ENCODE measurements around the gene ATP2C2. TPM values are rescaled to one million over a fixed set of nuclear protein-coding genes. Genes with fewer than 3 reads are reported as not detected.

ATP2C2 gene
- total and polyA plus RNA-seq, 8 donors: 11.2 to 52.8 (median 22.2) TPM

DNA sequence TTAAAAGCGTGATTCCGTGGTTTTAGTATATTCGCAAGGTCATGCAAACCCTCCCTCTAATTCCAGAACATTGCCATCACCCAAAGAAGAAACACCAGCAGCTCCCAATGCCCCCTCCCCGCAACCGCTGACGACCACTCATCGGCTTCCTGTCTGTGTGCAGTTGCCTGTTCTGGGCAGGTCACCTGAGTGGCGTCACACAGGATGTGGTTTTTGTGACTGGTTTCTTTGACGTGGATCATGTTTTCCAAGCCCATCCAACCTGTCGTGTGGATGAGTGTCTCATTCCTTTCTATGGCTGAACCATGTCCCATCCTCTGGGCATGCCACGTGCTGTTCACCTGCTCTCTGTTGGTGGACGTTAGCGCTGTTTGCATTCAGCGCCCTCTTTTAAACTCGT lies 8.2 kb upstream of the ATP2C2 start:
- TF ChIP-seq, protein P1, sequence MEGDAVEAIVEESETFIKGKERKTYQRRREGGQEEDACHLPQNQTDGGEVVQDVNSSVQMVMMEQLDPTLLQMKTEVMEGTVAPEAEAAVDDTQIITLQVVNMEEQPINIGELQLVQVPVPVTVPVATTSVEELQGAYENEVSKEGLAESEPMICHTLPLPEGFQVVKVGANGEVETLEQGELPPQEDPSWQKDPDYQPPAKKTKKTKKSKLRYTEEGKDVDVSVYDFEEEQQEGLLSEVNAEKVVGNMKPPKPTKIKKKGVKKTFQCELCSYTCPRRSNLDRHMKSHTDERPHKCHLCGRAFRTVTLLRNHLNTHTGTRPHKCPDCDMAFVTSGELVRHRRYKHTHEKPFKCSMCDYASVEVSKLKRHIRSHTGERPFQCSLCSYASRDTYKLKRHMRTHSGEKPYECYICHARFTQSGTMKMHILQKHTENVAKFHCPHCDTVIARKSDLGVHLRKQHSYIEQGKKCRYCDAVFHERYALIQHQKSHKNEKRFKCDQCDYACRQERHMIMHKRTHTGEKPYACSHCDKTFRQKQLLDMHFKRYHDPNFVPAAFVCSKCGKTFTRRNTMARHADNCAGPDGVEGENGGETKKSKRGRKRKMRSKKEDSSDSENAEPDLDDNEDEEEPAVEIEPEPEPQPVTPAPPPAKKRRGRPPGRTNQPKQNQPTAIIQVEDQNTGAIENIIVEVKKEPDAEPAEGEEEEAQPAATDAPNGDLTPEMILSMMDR (IDR thresholded peaks at IDR 0.05): no peak
- H3K27ac ChIP-seq: no peak overlapping the region
- intact Hi-C loops (cut with DNase I): no loop called here
- ATAC-seq (no peak), DNase-seq (no peak)
- H3K36me3 ChIP-seq: no peaks in the 10 kb centered on the region
- H3K4me1 ChIP-seq: peaks cover 3 to 16% of the 10 kb centered on the region in 2 donors
- no peak overlapping the region for H3K4me3 ChIP-seq
- no peaks in the 10 kb centered on the region for H3K9me3 ChIP-seq
- no peaks in the 10 kb centered on the region for H3K27me3 ChIP-seq

DNA sequence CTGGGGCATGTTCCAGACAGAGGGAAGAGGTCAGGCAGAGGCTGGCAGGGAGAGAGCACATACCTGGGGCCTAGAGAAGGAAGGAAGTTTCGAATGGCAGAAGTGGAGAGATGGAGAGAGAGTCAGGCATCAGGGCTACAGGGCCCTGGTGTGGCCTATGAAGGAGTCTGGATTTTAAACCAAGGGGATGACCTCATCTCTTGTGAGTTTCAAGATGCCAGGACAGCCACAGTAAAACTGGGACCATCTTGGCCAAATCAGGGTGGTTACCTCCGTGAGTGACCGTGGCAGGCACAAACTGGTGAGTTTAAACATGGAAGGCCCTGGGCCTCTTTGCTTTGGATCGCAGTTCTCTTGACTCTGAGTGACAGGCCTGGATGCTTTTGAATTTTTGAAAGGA lies 7.6 kb upstream of the ATP2C2 start:
- no peak for ATAC-seq
- Histone ChIP-seq H3K4me1 (peaks cover 3 to 16% of the 10 kb centered on the region in 2 donors), H3K4me3 (no peak overlapping the region), H3K27ac (no peak overlapping the region), H3K36me3 (no peaks in the 10 kb centered on the region), H3K27me3 (no peaks in the 10 kb centered on the region), H3K9me3 (no peaks in the 10 kb centered on the region)
- DNase-seq: no peak
- intact Hi-C loops (cut with DNase I): no loop called here
- TF ChIP-seq, protein P1 (IDR thresholded peaks at IDR 0.05): no peak

DNA sequence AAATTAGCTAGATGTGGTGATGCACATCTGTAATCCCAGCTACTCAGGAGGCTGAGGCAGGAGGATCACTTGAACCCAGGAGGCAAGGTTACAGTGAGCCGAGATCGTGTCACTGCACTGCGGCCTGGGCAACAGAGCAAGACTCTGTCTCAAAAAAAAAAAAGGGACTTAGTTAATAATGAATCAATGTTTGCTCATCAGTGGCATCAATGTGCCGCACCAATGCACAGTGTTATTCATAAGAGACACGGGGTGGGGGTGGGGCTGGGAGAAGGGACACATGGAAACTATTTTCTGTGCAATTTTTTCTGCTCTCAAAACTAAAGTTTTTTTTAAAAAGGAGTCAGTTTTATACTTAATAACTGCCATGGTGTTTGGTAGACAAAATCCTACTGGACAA lies 6.8 kb upstream of the ATP2C2 start:
- no peak overlapping the region for H3K27ac ChIP-seq
- H3K9me3 ChIP-seq: no peaks in the 10 kb centered on the region
- intact Hi-C loops (cut with DNase I): no loop called here
- H3K27me3 ChIP-seq: peaks cover 0 to 6% of the 10 kb centered on the region in 2 donors
- H3K36me3 ChIP-seq: no peaks in the 10 kb centered on the region
- ATAC-seq: no peak
- no peak overlapping the region for H3K4me3 ChIP-seq
- no peak for DNase-seq
- TF ChIP-seq, protein P1 (IDR thresholded peaks at IDR 0.05): no peak
- H3K4me1 ChIP-seq: peaks cover 3 to 14% of the 10 kb centered on the region in 2 donors

DNA sequence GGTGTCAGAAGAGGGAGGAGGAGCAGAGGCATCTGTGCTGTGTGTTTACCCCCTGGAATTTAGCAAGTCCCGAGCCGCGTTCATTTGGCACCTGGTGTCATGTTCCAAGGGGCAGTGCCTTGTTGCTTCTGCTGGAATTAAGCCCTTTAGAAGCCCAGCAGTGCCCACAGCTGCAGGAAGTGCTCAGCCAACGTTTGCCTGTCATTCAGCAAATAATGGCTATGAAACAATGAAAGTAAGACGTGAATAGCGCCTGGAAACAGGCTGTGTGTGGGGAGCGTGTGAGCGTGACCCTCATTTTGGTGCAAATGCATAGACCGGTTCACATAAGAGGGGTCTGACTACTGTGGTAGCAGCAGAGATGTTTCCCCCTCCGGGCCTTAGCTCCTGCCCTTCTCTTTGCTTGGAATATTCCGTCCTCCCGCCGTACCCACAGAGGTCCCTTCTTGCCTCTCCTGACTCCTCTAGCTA lies 5.8 kb upstream of the ATP2C2 start:
- intact Hi-C loops (cut with DNase I): no loop called here

DNA sequence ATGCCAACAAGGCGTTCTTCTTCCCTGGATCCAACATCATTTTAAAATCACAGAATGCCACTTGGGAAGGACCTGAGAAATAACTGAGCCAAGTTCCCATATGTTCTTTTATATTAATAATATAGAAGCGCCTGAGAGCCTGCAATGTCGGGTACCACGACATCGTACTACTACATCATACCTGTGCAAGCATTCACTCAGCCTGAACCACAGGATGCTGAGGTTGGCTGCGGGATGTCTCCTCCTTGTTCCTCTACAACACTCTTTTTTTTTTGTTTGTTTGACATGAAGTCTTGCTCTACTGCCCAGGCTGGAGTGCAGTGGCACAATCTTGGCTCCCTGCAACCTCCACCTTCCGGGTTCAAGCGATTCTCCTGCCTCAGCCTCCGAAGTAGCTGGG lies 2.1 kb upstream of the ATP2C2 start:
- TF ChIP-seq, protein P1 (IDR thresholded peaks at IDR 0.05): no peak
- no peak for ATAC-seq
- intact Hi-C loops (cut with DNase I): no loop called here

More for the DNA sequence above, 5.8 kb upstream of the ATP2C2 start:
- Histone ChIP-seq H3K27ac (no peak overlapping the region), H3K4me3 (no peak overlapping the region), H3K9me3 (no peaks in the 10 kb centered on the region), H3K27me3 (peaks cover under 1 to 16% of the 10 kb centered on the region in 2 donors), H3K36me3 (no peaks in the 10 kb centered on the region), H3K4me1 (peaks cover 0 to 4% of the 10 kb centered on the region in 2 donors)
- ATAC-seq: no peak
- TF ChIP-seq, protein P1 (IDR thresholded peaks at IDR 0.05): no peak
- no peak for DNase-seq

More for the DNA sequence above, 2.1 kb upstream of the ATP2C2 start:
- H3K27ac ChIP-seq: no peak overlapping the region
- no peaks in the 10 kb centered on the region for H3K36me3 ChIP-seq
- H3K4me1 ChIP-seq: peaks cover 6 to 21% of the 10 kb centered on the region in 2 donors
- no peaks in the 10 kb centered on the region for H3K9me3 ChIP-seq
- H3K4me3 ChIP-seq: no peak overlapping the region
- no peak for DNase-seq
- peaks cover 20 to 48% of the 10 kb centered on the region in 2 donors for H3K27me3 ChIP-seq
